OCI-LY3 (cell line): ENCODE measurements around the gene HIVEP2.

Experiments used
- EZH2phosphoT487 ChIP-seq: fragments of 200-600 bp; shearing (Covaris generic); IDR thresholded peaks from 2 replicates; pipeline ENCODE4 v1.6.1; 2018; ENCODE audit warnings: antibody characterized with exemption, mixed run types, low read depth
- TF ChIP-seq, protein P1 (sequence below): fragments of 200-600, 300-600 bp; sonication (generic); IDR thresholded peaks from 2 replicates; pipeline ENCODE4 v1.5.1; 2014; ENCODE audit warnings: antibody characterized with exemption, low read length, low read depth

GRCh38 chr6:142918339-142919042, 26.5 kb downstream of the HIVEP2 start:
- TF ChIP-seq, protein P1, sequence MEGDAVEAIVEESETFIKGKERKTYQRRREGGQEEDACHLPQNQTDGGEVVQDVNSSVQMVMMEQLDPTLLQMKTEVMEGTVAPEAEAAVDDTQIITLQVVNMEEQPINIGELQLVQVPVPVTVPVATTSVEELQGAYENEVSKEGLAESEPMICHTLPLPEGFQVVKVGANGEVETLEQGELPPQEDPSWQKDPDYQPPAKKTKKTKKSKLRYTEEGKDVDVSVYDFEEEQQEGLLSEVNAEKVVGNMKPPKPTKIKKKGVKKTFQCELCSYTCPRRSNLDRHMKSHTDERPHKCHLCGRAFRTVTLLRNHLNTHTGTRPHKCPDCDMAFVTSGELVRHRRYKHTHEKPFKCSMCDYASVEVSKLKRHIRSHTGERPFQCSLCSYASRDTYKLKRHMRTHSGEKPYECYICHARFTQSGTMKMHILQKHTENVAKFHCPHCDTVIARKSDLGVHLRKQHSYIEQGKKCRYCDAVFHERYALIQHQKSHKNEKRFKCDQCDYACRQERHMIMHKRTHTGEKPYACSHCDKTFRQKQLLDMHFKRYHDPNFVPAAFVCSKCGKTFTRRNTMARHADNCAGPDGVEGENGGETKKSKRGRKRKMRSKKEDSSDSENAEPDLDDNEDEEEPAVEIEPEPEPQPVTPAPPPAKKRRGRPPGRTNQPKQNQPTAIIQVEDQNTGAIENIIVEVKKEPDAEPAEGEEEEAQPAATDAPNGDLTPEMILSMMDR: no peak
- no peak for TF ChIP-seq EZH2phosphoT487
